HL-60 (cell line): ENCODE data around the gene AAK1.

Experiments
- CTCF ChIP-seq: IDR thresholded peaks from one replicate; pipeline ENCODE4 v1.5.1; 2011; ENCODE audit warnings: low read length, control low read depth, inconsistent platforms; ENCODE audit not compliant: insufficient read depth
- TF ChIP-seq, protein P1 (sequence below): IDR thresholded peaks from 2 replicates; pipeline ENCODE4 v1.6.1; 2012; ENCODE audit warnings: low read depth; ENCODE audit not compliant: insufficient replicate concordance

DNA sequence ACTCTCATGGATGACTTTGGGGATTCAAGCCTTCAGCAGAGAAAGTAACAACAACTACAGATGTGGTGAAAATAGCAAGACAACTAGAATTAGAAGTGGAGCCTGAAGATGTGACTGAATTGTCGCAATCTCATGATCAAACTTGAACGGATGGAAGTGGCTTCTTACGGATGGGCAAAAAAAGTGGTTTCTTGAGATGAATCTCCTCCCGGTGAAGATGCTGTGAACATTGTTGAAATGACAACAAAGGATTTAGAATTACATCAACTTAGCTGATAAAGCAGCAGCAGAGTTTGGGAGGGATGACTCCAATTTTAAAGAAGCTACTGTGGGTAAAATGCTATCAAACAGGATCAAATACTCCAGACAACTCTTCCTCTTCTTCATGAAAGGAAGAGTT is 43.1 kb downstream of the AAK1 start:
- TF ChIP-seq CTCF, result no peak
- TF ChIP-seq, protein P1, sequence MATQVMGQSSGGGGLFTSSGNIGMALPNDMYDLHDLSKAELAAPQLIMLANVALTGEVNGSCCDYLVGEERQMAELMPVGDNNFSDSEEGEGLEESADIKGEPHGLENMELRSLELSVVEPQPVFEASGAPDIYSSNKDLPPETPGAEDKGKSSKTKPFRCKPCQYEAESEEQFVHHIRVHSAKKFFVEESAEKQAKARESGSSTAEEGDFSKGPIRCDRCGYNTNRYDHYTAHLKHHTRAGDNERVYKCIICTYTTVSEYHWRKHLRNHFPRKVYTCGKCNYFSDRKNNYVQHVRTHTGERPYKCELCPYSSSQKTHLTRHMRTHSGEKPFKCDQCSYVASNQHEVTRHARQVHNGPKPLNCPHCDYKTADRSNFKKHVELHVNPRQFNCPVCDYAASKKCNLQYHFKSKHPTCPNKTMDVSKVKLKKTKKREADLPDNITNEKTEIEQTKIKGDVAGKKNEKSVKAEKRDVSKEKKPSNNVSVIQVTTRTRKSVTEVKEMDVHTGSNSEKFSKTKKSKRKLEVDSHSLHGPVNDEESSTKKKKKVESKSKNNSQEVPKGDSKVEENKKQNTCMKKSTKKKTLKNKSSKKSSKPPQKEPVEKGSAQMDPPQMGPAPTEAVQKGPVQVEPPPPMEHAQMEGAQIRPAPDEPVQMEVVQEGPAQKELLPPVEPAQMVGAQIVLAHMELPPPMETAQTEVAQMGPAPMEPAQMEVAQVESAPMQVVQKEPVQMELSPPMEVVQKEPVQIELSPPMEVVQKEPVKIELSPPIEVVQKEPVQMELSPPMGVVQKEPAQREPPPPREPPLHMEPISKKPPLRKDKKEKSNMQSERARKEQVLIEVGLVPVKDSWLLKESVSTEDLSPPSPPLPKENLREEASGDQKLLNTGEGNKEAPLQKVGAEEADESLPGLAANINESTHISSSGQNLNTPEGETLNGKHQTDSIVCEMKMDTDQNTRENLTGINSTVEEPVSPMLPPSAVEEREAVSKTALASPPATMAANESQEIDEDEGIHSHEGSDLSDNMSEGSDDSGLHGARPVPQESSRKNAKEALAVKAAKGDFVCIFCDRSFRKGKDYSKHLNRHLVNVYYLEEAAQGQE, result no peak
